Activated CD4-positive, alpha-beta T cell treated with anti-CD3 and anti-CD28 coated beads, Interleukin-2, amount 10 ng/mL, durations not matched to agents 24 days and 14 days (primary cell): ENCODE measurements around the gene PADI2. TPM values are rescaled to one million over a fixed set of nuclear protein-coding genes. Genes with fewer than 3 reads are reported as not detected.

Source experiments
- DNase-seq: peaks from one replicate; pipeline ENCODE4 v3.0.0; 2022
- H3K27ac Mint-ChIP-seq: one replicate; pipeline ENCODE4 v1.8.0; 2022; ENCODE audit warnings: mild to moderate bottlenecking, mixed read lengths
- H3K27me3 Mint-ChIP-seq: one replicate; pipeline ENCODE4 v1.8.0; 2022; ENCODE audit warnings: mixed read lengths
- H3K36me3 Mint-ChIP-seq: one replicate; pipeline ENCODE4 v1.8.0; 2022; ENCODE audit warnings: low read depth, mild to moderate bottlenecking, mixed read lengths
- H3K4me1 Mint-ChIP-seq: one replicate; pipeline ENCODE4 v1.8.0; 2021; ENCODE audit warnings: mixed read lengths
- H3K4me3 Mint-ChIP-seq: one replicate; pipeline ENCODE4 v1.8.0; 2022; ENCODE audit warnings: mild to moderate bottlenecking, moderate library complexity, mixed read lengths
- H3K9me3 Mint-ChIP-seq: one replicate; pipeline ENCODE4 v1.8.0; 2021; ENCODE audit warnings: mixed read lengths
- intact Hi-C: fragments of 100-400 bp; cut with micrococcal nuclease; formaldehyde crosslinking; loops from one replicate; pipeline ENCODE4 v1.15.1; 2023
- total RNA-seq: library from RNA; stranded (reverse); gene quantifications from 2 replicates; pipeline ENCODE4 v1.2.3, GENCODE V29; 2022

Gene PADI2
- total RNA-seq: 0.07 TPM in 1 of 2 replicates, not detected in the other

- peaks cover 4% of the 10 kb centered on the region for H3K4me1 Mint-ChIP-seq
- peak; percentile 83 for DNase-seq
- H3K27ac Mint-ChIP-seq: no peak within 1 kb of the TSS
- peaks cover 36% of the 10 kb centered on the region for H3K27me3 Mint-ChIP-seq
- no peaks in the 10 kb centered on the region for H3K9me3 Mint-ChIP-seq
- intact Hi-C loops: no loop called here
- peak within 1 kb of the TSS; percentile 32 for H3K4me3 Mint-ChIP-seq
- no peaks in the 10 kb centered on the region for H3K36me3 Mint-ChIP-seq
Measured at GRCh38 chr1:17119076-17119772, at the start of gene PADI2. Gene PADI2 (minus strand): TSS chr1:17119451. CDS start chr1:17119371, 80 bp downstream.

DNA sequence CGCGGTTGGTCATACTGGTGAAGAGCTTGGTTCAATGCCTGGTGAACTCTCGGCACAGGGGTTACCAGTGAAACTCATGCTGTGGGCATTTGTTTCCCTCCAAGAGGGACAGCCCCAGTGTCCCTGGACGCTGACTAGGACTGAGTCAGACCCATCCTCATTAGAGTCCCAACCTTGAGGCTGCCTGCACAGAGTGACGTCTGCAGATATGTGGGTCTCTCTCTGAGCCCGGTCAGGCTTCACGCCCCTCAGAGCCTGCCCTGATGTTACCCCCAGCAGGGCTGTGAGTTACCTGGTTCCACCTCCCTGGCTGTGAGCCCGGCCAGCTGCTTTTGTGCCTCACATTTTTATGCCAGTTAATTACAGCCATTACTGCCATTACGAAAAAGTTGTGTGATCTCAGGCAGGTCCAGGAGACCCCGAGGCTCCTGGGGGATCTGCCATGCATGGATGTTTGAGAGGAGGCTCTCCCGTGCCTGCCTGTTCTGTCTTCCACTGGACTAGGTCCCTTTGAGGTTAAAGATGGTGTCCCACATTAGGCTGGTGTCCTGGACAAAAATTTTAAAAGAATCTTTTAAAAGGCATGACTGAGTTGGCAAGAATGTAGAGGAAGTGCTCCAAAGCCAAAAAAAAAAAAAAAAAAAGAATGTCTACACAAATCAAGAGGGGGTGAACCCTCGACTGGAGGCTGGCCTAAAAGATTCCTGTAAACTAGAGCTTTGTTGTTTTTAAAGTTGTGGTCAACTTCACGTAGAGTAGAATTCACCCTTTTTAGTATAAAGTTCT lies 49.0 kb upstream of the PADI2 start:
- DNase-seq: no peak
- Mint-ChIP-seq H3K27ac (no peak overlapping the region), H3K4me1 (no peaks in the 10 kb centered on the region), H3K9me3 (no peaks in the 10 kb centered on the region), H3K27me3 (peaks cover 5% of the 10 kb centered on the region), H3K36me3 (no peaks in the 10 kb centered on the region), H3K4me3 (no peak overlapping the region)
- intact Hi-C loops: no loop called here

DNA sequence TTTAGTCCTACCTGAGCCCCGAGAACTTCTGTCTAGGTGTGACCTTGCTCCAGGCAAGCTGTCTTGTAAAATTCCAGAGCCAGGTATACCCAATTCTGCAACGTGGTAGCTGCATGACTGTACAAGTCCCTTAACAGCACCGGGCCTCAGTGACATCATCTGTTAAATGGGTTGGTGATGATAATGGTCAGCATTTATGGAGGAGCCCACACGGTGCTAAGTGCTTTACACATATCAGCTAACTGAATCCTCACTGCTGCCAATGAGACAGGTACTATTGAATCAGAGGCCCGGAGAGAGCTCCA lies 48.5 kb upstream of the PADI2 start:
- H3K36me3 Mint-ChIP-seq: no peaks in the 10 kb centered on the region
- DNase-seq: no peak
- intact Hi-C loops: no loop called here
- H3K9me3 Mint-ChIP-seq: no peaks in the 10 kb centered on the region
- H3K4me1 Mint-ChIP-seq: no peaks in the 10 kb centered on the region
- no peak overlapping the region for H3K27ac Mint-ChIP-seq
- H3K27me3 Mint-ChIP-seq: peaks cover 4% of the 10 kb centered on the region
- H3K4me3 Mint-ChIP-seq: no peak overlapping the region

DNA sequence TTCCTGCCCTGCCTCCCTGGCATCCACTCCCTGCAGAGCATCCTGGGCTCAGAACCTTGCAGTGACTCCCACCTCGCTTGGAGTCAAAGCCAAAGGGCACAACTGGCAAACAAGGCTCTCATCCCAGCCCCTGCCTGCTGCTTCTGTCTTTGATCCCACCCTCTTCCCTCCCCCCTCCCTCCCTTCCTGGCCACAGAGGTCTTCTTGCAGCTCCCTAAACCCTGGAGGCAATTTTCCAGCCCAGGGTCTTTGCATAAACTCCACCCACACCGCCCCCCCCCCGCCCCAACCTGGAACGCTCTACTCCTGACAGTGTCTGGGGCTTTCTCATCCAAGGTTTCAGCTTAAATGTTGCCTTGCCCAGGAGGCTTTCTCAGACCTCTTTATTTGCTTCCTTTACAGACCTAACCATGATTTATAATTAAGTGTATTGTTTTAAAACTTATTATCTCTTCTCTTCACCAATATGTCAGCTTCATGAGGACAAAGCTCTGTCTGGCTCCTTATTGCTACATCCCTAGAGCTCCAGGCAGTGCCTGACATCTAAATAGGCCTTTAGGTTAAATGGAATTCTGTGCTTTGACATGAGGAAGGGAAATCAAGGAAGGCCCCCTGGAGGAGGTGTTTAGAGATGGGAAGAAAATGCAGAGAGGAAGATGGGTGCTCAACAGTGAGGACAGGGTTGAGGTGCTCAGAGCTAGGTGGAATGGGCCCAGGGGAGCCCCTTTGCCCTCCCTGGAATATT lies 48.0 kb upstream of the PADI2 start:
- H3K4me3 Mint-ChIP-seq: no peak overlapping the region
- no peaks in the 10 kb centered on the region for H3K4me1 Mint-ChIP-seq
- H3K36me3 Mint-ChIP-seq: no peaks in the 10 kb centered on the region

GRCh38 chr1:17165823-17166222 lies 46.6 kb upstream of the PADI2 start:
- Mint-ChIP-seq H3K9me3 (no peaks in the 10 kb centered on the region), H3K36me3 (no peaks in the 10 kb centered on the region), H3K4me1 (peaks cover 4% of the 10 kb centered on the region), H3K27me3 (peaks cover 4% of the 10 kb centered on the region), H3K4me3 (no peak overlapping the region), H3K27ac (no peak overlapping the region)
- no peak for DNase-seq
- intact Hi-C loops: no loop called here

More for the DNA sequence above, 48.0 kb upstream of the PADI2 start:
- intact Hi-C loops: no loop called here
- Mint-ChIP-seq H3K9me3 (no peaks in the 10 kb centered on the region), H3K27ac (no peak overlapping the region), H3K27me3 (peaks cover 4% of the 10 kb centered on the region)
- DNase-seq: no peak

GRCh38 chr1:17163789-17164666 lies 44.8 kb upstream of the PADI2 start:
- Mint-ChIP-seq H3K27me3 (peaks cover 2% of the 10 kb centered on the region), H3K27ac (no peak overlapping the region), H3K9me3 (no peaks in the 10 kb centered on the region), H3K4me3 (no peak overlapping the region), H3K4me1 (peaks cover 4% of the 10 kb centered on the region), H3K36me3 (no peaks in the 10 kb centered on the region)
- intact Hi-C loops: no loop called here
- no peak for DNase-seq

GRCh38 chr1:17163371-17163770 lies 44.1 kb upstream of the PADI2 start:
- H3K9me3 Mint-ChIP-seq: no peaks in the 10 kb centered on the region
- H3K27ac Mint-ChIP-seq: no peak overlapping the region
- H3K36me3 Mint-ChIP-seq: no peaks in the 10 kb centered on the region
- intact Hi-C loops: no loop called here
- no peak for DNase-seq
- H3K4me1 Mint-ChIP-seq: peaks cover 4% of the 10 kb centered on the region
- H3K27me3 Mint-ChIP-seq: no peaks in the 10 kb centered on the region
- H3K4me3 Mint-ChIP-seq: no peak overlapping the region

- Mint-ChIP-seq H3K27me3 (no peaks in the 10 kb centered on the region), H3K9me3 (no peaks in the 10 kb centered on the region), H3K4me3 (no peak overlapping the region), H3K36me3 (no peaks in the 10 kb centered on the region), H3K27ac (no peak overlapping the region), H3K4me1 (peaks cover 4% of the 10 kb centered on the region)
- intact Hi-C loops: no loop called here
- DNase-seq: no peak
Measured at GRCh38 chr1:17162941-17163340, 43.7 kb upstream of the PADI2 start.

- intact Hi-C loops: no loop called here
- no peaks in the 10 kb centered on the region for H3K27me3 Mint-ChIP-seq
- no peak for DNase-seq
- H3K4me1 Mint-ChIP-seq: peaks cover 4% of the 10 kb centered on the region
- no peak overlapping the region for H3K4me3 Mint-ChIP-seq
- no peaks in the 10 kb centered on the region for H3K36me3 Mint-ChIP-seq
- H3K27ac Mint-ChIP-seq: no peak overlapping the region
- H3K9me3 Mint-ChIP-seq: no peaks in the 10 kb centered on the region
Measured at GRCh38 chr1:17161926-17162800, 42.9 kb upstream of the PADI2 start.

GRCh38 chr1:17161137-17161740 lies 42.0 kb upstream of the PADI2 start:
- intact Hi-C loops: no loop called here
- H3K36me3 Mint-ChIP-seq: no peaks in the 10 kb centered on the region
- H3K27ac Mint-ChIP-seq: no peak overlapping the region
- peaks cover 4% of the 10 kb centered on the region for H3K9me3 Mint-ChIP-seq
- H3K27me3 Mint-ChIP-seq: no peaks in the 10 kb centered on the region
- no peak overlapping the region for H3K4me3 Mint-ChIP-seq
- peaks cover 4% of the 10 kb centered on the region for H3K4me1 Mint-ChIP-seq
- no peak for DNase-seq

DNA sequence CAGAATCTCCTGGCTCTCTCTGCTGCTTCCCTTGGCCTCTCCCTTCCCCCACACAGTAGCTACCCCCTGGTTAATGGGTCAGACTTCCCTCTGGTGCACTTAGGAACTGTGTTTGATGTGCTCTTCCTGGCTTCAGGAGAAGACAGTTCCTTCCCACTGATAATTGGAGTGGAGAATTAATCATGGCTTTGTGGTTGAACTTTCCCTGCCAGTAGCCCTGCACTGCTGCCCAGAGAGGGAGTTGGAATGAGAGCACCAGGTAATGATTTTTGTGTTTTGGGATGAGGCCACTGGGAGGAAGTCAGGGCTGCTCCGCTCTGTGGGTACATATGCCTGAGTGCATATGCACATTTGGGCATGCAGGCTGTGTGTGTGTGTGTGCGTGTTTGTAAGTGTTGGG lies 39.7 kb upstream of the PADI2 start:
- Mint-ChIP-seq H3K36me3 (no peaks in the 10 kb centered on the region), H3K27me3 (no peaks in the 10 kb centered on the region)

DNA sequence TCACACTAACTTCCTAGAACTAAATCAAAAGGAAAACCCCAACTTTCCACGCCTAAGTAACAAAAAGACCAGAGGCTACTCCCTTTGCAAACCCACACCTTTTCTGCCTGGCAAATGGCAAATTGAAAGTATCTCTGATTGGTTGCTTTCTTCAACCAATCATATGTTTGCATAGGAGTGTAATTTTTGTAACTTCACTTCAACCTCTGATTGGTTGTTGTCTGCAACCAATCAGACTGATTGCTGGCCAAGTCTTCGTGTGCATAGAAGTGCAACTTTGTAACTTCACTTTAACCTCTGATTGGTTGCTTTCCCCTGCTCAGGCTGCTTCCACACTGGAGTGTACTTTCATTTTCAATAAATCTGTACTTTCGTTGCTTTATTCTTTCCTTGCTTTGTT lies 36.9 kb upstream of the PADI2 start:
- Mint-ChIP-seq H3K36me3 (no peaks in the 10 kb centered on the region), H3K27me3 (peaks cover 5% of the 10 kb centered on the region), H3K4me1 (peaks cover 2% of the 10 kb centered on the region), H3K9me3 (peaks cover 18% of the 10 kb centered on the region), H3K4me3 (no peak overlapping the region), H3K27ac (no peak overlapping the region)
- intact Hi-C loops: no loop called here
- no peak for DNase-seq

More for the DNA sequence above, 39.7 kb upstream of the PADI2 start:
- intact Hi-C loops: no loop called here
- no peak overlapping the region for H3K4me3 Mint-ChIP-seq
- no peak for DNase-seq
- H3K4me1 Mint-ChIP-seq: peaks cover 4% of the 10 kb centered on the region
- no peak overlapping the region for H3K27ac Mint-ChIP-seq
- peaks cover 15% of the 10 kb centered on the region for H3K9me3 Mint-ChIP-seq
